ENCODE results near the gene ARVCF. TPM values are rescaled to one million over a fixed set of nuclear protein-coding genes. Genes with fewer than 3 reads are reported as not detected.

Gene ARVCF
- total and polyA plus RNA-seq, 9 of the 15 experiments (the other 6 are each of a cell fraction or from before 2014, with no cell fraction given): 0.03 to 97.4 (median 15.6) TPM

- TF ChIP-seq E2F5 (CRISPR knock-in tag; IDR thresholded peaks at IDR 0.05) (no peak), SETDB1 (IDR thresholded peaks at IDR 0.05; ENCODE audit: low read length) (peak; percentile 95), CHCHD3 (CRISPR knock-in tag; IDR thresholded peaks at IDR 0.05) (peak; percentile 66; the same call in 1 of the 2 replicates), CHD7 (IDR thresholded peaks at IDR 0.05; ENCODE audit: low read depth, low read length) (no peak), ZNF766 (CRISPR knock-in tag; conservative IDR thresholded peaks at IDR 0.05) (no peak), PRDM10 (IDR thresholded peaks at IDR 0.05; ENCODE audit: partially characterized antibody) (no peak), MTA1 (IDR thresholded peaks at IDR 0.05; ENCODE audit: borderline replicate concordance) (no peak), COPS2 (conservative IDR thresholded peaks at IDR 0.05) (no peak), TCF3 (CRISPR knock-in tag; IDR thresholded peaks at IDR 0.05) (no peak), CXXC5 (CRISPR knock-in tag; IDR thresholded peaks at IDR 0.05) (peak; percentile 99), SRSF7 (optimal IDR thresholded peaks at IDR 0.05; ENCODE audit: low read depth, low read length) (no peak), FUS (optimal IDR thresholded peaks at IDR 0.05; ENCODE audit: low read depth, low read length) (no peak), ZEB2 (IDR thresholded peaks at IDR 0.05) (no peak)
Measured at GRCh38 chr22:20020533-20021195, 4.0 kb upstream of the ARVCF start, which contains the start of gene TANGO2 (continued).

Measured in K562 (cell line).